Measurements from ENCODE around the gene FILIP1L.

DNA sequence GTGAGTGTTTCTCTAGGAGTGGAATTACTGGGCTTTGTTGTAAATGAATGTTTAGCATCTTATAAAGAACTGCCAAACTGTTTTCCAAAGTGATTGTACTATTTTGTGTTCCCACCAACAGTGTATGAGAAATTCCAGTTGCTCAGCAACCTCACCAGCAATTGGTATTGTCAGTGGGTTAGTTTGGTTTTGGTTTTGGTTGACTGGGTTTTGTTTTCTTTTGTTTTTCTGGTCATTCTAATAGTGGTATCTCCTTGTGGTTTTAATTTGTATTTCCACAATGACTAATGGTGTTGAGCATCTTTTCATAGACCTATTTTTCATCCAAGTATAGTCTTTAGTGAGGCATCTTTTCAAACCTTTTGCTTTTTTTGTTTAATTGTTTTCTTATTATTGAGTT lies 27.1 kb downstream of the FILIP1L start:
- TF ChIP-seq, protein P1, sequence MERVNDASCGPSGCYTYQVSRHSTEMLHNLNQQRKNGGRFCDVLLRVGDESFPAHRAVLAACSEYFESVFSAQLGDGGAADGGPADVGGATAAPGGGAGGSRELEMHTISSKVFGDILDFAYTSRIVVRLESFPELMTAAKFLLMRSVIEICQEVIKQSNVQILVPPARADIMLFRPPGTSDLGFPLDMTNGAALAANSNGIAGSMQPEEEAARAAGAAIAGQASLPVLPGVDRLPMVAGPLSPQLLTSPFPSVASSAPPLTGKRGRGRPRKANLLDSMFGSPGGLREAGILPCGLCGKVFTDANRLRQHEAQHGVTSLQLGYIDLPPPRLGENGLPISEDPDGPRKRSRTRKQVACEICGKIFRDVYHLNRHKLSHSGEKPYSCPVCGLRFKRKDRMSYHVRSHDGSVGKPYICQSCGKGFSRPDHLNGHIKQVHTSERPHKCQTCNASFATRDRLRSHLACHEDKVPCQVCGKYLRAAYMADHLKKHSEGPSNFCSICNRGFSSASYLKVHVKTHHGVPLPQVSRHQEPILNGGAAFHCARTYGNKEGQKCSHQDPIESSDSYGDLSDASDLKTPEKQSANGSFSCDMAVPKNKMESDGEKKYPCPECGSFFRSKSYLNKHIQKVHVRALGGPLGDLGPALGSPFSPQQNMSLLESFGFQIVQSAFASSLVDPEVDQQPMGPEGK (CRISPR knock-in tag; IDR thresholded peaks at IDR 0.05; ENCODE audit: borderline replicate concordance) = no peak
- TF ChIP-seq PPARA (CRISPR knock-in tag; IDR thresholded peaks at IDR 0.05; ENCODE audit: borderline replicate concordance) = no peak
- TF ChIP-seq ZNF8 (CRISPR knock-in tag; IDR thresholded peaks at IDR 0.05) = no peak
- TF ChIP-seq ZFP3 (CRISPR knock-in tag; IDR thresholded peaks at IDR 0.05) = no peak
- TF ChIP-seq GLIS3 (CRISPR knock-in tag; IDR thresholded peaks at IDR 0.05) = no peak
- no peak for TF ChIP-seq ESRRG (CRISPR knock-in tag; IDR thresholded peaks at IDR 0.05)
- TF ChIP-seq, protein P2, sequence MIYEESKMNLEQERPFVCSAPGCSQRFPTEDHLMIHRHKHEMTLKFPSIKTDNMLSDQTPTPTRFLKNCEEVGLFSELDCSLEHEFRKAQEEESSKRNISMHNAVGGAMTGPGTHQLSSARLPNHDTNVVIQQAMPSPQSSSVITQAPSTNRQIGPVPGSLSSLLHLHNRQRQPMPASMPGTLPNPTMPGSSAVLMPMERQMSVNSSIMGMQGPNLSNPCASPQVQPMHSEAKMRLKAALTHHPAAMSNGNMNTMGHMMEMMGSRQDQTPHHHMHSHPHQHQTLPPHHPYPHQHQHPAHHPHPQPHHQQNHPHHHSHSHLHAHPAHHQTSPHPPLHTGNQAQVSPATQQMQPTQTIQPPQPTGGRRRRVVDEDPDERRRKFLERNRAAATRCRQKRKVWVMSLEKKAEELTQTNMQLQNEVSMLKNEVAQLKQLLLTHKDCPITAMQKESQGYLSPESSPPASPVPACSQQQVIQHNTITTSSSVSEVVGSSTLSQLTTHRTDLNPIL (CRISPR knock-in tag; IDR thresholded peaks at IDR 0.05; ENCODE audit: low read depth) = no peak
- no peak for TF ChIP-seq ARNTL (CRISPR knock-in tag; IDR thresholded peaks at IDR 0.05; ENCODE audit: borderline replicate concordance, low read depth)
- TF ChIP-seq, protein P3, sequence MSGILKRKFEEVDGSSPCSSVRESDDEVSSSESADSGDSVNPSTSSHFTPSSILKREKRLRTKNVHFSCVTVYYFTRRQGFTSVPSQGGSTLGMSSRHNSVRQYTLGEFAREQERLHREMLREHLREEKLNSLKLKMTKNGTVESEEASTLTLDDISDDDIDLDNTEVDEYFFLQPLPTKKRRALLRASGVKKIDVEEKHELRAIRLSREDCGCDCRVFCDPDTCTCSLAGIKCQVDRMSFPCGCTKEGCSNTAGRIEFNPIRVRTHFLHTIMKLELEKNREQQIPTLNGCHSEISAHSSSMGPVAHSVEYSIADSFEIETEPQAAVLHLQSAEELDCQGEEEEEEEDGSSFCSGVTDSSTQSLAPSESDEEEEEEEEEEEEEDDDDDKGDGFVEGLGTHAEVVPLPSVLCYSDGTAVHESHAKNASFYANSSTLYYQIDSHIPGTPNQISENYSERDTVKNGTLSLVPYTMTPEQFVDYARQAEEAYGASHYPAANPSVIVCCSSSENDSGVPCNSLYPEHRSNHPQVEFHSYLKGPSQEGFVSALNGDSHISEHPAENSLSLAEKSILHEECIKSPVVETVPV (CRISPR knock-in tag; IDR thresholded peaks at IDR 0.05) = no peak
- no peak for TF ChIP-seq ZFP30 (CRISPR knock-in tag; IDR thresholded peaks at IDR 0.05)
- no peak for TF ChIP-seq CSDC2 (CRISPR knock-in tag; IDR thresholded peaks at IDR 0.05)
- TF ChIP-seq ISL1 (CRISPR knock-in tag; IDR thresholded peaks at IDR 0.05) = no peak
